NCI-H524 (cell line): ENCODE data around the gene CACNA1F.
A peak's percentile ranks its signal among the peaks of the same experiment; 100 is the strongest.

Source experiments
- DNase-seq, 2 experiments: peaks; one replicate each; lab custom pipeline; 2025; lab: John Stamatoyannopoulos, UW

The CACNA1F gene

DNA sequence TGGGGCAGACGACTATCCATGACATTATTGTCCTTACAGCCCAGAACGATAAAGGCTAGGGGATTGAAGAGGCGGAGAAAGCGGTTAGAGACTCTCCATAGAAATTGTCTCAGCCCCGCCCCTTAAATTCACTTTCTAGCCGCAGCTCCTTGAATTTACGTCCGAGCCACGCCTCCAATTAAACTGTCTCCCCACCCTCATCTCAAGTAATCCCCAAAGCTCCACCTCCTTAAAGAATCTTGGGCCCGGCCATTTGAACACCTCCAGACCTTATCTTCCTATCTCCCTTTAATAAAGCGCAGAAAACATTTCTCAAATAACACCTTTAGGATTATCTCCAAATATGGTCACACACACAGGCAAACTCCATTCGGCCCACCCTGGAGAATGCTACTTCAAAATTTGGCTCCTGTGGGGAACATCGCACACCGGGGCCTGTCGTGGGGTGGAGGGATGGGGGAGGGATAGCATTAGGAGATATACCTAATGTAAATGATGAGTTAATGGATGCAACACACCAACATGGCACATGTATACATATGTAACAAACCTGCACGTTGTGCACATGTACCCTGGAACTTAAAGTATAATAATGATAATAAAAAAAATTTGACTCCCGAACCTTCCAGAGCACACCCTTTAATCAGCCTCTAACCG, 77.8 kb downstream of the CACNA1F start:
- peak in 1 of 2 experiments; percentile 21 for DNase-seq
